Astrocyte (in vitro differentiated cells and primary cell): ENCODE results near the gene DHRS7. TPM values are rescaled to one million over a fixed set of nuclear protein-coding genes. Genes with fewer than 3 reads are reported as not detected.
A peak's percentile ranks its signal among the peaks of the same experiment; 100 is the strongest.

ENCODE experiments used
- DNase-seq: peaks from one replicate; pipeline ENCODE4 v3.0.0-alpha.2; 2010; ENCODE audit warnings: low read depth
- FAIRE-seq: peaks from 2 replicates; lab custom pipeline; 2011; peaks lifted over from hg19 to GRCh38; lab: Jason Lieb, UNC
- H2AFZ ChIP-seq: 2 replicates; pipeline ENCODE4 v1.6.0; 2012; ENCODE audit warnings: low read depth, low read length, inconsistent platforms
- H3K27ac ChIP-seq: 2 replicates; pipeline ENCODE4 v1.5.1; 2011; ENCODE audit warnings: low read depth, low read length, inconsistent platforms
- H3K27me3 ChIP-seq: 2 replicates; pipeline ENCODE4 v1.6.0; 2011; ENCODE audit warnings: low read length, inconsistent platforms; ENCODE audit not compliant: insufficient read depth
- H3K36me3 ChIP-seq: 2 replicates; pipeline ENCODE4 v1.5.1; 2011; ENCODE audit warnings: low read length, inconsistent platforms; ENCODE audit not compliant: insufficient read depth
- H3K4me1 ChIP-seq: 2 replicates; pipeline ENCODE4 v1.5.1; 2011; ENCODE audit warnings: low read length, inconsistent platforms; ENCODE audit not compliant: insufficient read depth
- H3K4me2 ChIP-seq: 2 replicates; pipeline ENCODE4 v1.6.0; 2012; ENCODE audit warnings: low read length, inconsistent platforms
- H3K4me3 ChIP-seq: 2 replicates; pipeline ENCODE4 v1.5.1; 2011; ENCODE audit warnings: low read depth, mild to moderate bottlenecking, low read length, inconsistent platforms; ENCODE audit not compliant: insufficient read depth
- H3K79me2 ChIP-seq: 2 replicates; pipeline ENCODE4 v1.6.0; 2012; ENCODE audit warnings: mild to moderate bottlenecking, low read length, inconsistent platforms; ENCODE audit not compliant: insufficient read depth
- H3K9ac ChIP-seq: 2 replicates; pipeline ENCODE4 v1.6.0; 2012; ENCODE audit warnings: mild to moderate bottlenecking, low read length, inconsistent platforms
- H3K9me3 ChIP-seq: 2 replicates; pipeline ENCODE4 v1.5.1; 2012; ENCODE audit warnings: low read depth, mild to moderate bottlenecking, low read length, inconsistent platforms; ENCODE audit not compliant: insufficient read depth
- H4K20me1 ChIP-seq: 2 replicates; pipeline ENCODE4 v1.6.0; 2012; ENCODE audit warnings: low read length, inconsistent platforms; ENCODE audit not compliant: insufficient read depth
- H3K27ac Mint-ChIP-seq: one replicate; pipeline ENCODE4 v1.8.0; 2021; ENCODE audit warnings: mild to moderate bottlenecking, mixed read lengths; ENCODE audit not compliant: unreplicated experiment
- H3K27me3 Mint-ChIP-seq: one replicate; pipeline ENCODE4 v1.8.0; 2021; ENCODE audit warnings: low read depth, mixed read lengths; ENCODE audit not compliant: unreplicated experiment
- H3K36me3 Mint-ChIP-seq: one replicate; pipeline ENCODE4 v1.8.0; 2021; ENCODE audit warnings: low read depth, mixed read lengths; ENCODE audit not compliant: unreplicated experiment
- H3K4me1 Mint-ChIP-seq: one replicate; pipeline ENCODE4 v1.8.0; 2021; ENCODE audit warnings: low read depth, mixed read lengths; ENCODE audit not compliant: unreplicated experiment
- H3K4me3 Mint-ChIP-seq: one replicate; pipeline ENCODE4 v1.8.0; 2021; ENCODE audit warnings: mild to moderate bottlenecking, moderate library complexity, mixed read lengths; ENCODE audit not compliant: unreplicated experiment
- H3K9me3 Mint-ChIP-seq: one replicate; pipeline ENCODE4 v1.8.0; 2021; ENCODE audit warnings: mild to moderate bottlenecking, mixed read lengths; ENCODE audit not compliant: unreplicated experiment
- CTCF ChIP-seq: IDR thresholded peaks from 2 replicates; pipeline ENCODE4 v1.5.1; 2011; ENCODE audit warnings: low read depth, mild to moderate bottlenecking, inconsistent platforms, low read length, moderate library complexity; ENCODE audit not compliant: insufficient read depth
- EZH2 ChIP-seq: IDR thresholded peaks from 2 replicates; pipeline ENCODE4 v1.6.1; 2012; ENCODE audit warnings: mild to moderate bottlenecking, low read length, inconsistent platforms; ENCODE audit not compliant: insufficient read depth
- total RNA-seq: library from RNA; stranded (reverse); gene quantifications from 2 replicates; pipeline ENCODE4 v1.2.1, GENCODE V29; 2021

DHRS7 gene
- total RNA-seq, 1 donor from 2014 or later = 62.5 TPM

- H3K9me3 ChIP-seq = no peaks in the 10 kb centered on the region
- no peak overlapping the region for H3K9ac ChIP-seq
- FAIRE-seq (no peak), DNase-seq (no peak)
- Mint-ChIP-seq H3K27me3 (no peaks in the 10 kb centered on the region), H3K4me1 (no peaks in the 10 kb centered on the region), H3K36me3 (no peaks in the 10 kb centered on the region), H3K4me3 (no peak overlapping the region), H3K27ac (no peak overlapping the region), H3K9me3 (no peaks in the 10 kb centered on the region)
- H3K27ac ChIP-seq = no peak overlapping the region
- H3K36me3 ChIP-seq = no peaks in the 10 kb centered on the region
- no peak overlapping the region for H3K4me2 ChIP-seq
- peaks cover under 1% of the 10 kb centered on the region for H3K4me1 ChIP-seq
- H2AFZ ChIP-seq = no peak overlapping the region
- H3K27me3 ChIP-seq = peaks cover 2% of the 10 kb centered on the region
- no peaks in the 10 kb centered on the region for H4K20me1 ChIP-seq
- no peak overlapping the region for H3K4me3 ChIP-seq
- TF ChIP-seq EZH2 (no peak), CTCF (no peak)
- no peaks in the 10 kb centered on the region for H3K79me2 ChIP-seq
Measured at GRCh38 chr14:60170948-60171347, 5.8 kb upstream of the DHRS7 start.

GRCh38 chr14:60169722-60170121 lies 4.5 kb upstream of the DHRS7 start:
- Histone ChIP-seq H3K36me3 (no peaks in the 10 kb centered on the region), H3K9ac (no peak overlapping the region), H3K9me3 (no peaks in the 10 kb centered on the region), H3K4me2 (no peak overlapping the region), H2AFZ (no peak overlapping the region), H3K27ac (no peak overlapping the region), H3K4me3 (no peak overlapping the region), H3K79me2 (no peaks in the 10 kb centered on the region), H3K27me3 (no peaks in the 10 kb centered on the region), H4K20me1 (no peaks in the 10 kb centered on the region), H3K4me1 (peaks cover 5% of the 10 kb centered on the region)
- no peak for TF ChIP-seq CTCF
- no peak for TF ChIP-seq EZH2
- DNase-seq (no peak), FAIRE-seq (no peak)
- Mint-ChIP-seq H3K4me1 (peaks cover 4% of the 10 kb centered on the region), H3K9me3 (no peaks in the 10 kb centered on the region), H3K27ac (no peak overlapping the region), H3K27me3 (no peaks in the 10 kb centered on the region), H3K36me3 (no peaks in the 10 kb centered on the region), H3K4me3 (no peak overlapping the region)

GRCh38 chr14:60166142-60166541 lies 944 bp upstream of the DHRS7 start:
- H3K9me3 ChIP-seq = no peaks in the 10 kb centered on the region
- peaks cover 5% of the 10 kb centered on the region for H3K36me3 Mint-ChIP-seq
- H3K4me1 Mint-ChIP-seq = peaks cover 4% of the 10 kb centered on the region
- no peaks in the 10 kb centered on the region for H3K27me3 ChIP-seq
- no peaks in the 10 kb centered on the region for H4K20me1 ChIP-seq
- H3K9me3 Mint-ChIP-seq = no peaks in the 10 kb centered on the region
- peaks cover 15% of the 10 kb centered on the region for H3K79me2 ChIP-seq
- FAIRE-seq = no peak
- H3K27ac ChIP-seq = no peak overlapping the region
- no peak overlapping the region for H2AFZ ChIP-seq
- no peaks in the 10 kb centered on the region for H3K27me3 Mint-ChIP-seq
- H3K4me3 ChIP-seq = no peak overlapping the region
- peak overlapping the region; percentile 88 for H3K4me2 ChIP-seq
- no peak overlapping the region for H3K27ac Mint-ChIP-seq
- TF ChIP-seq EZH2 = no peak
- peaks cover 10% of the 10 kb centered on the region for H3K4me1 ChIP-seq
- H3K4me3 Mint-ChIP-seq = peak overlapping the region; percentile 83
- DNase-seq = no peak
- peak overlapping the region; percentile 95 for H3K9ac ChIP-seq
- no peaks in the 10 kb centered on the region for H3K36me3 ChIP-seq
